ENCODE measurements around the gene PPP3R1.

PPP3R1 gene

GRCh38 chr2:68203587-68203986, 48.7 kb downstream of the PPP3R1 start:
- Histone ChIP-seq H3K4me1 (ENCODE audit: insufficient read depth, poor library complexity, severe bottlenecking) (no peaks in the 10 kb centered on the region), H3K27me3 (ENCODE audit: insufficient read depth, poor library complexity, severe bottlenecking) (no peaks in the 10 kb centered on the region), H3K4me3 (ENCODE audit: severe bottlenecking) (no peak overlapping the region), H3K36me3 (ENCODE audit: low read depth) (peaks cover 14% of the 10 kb centered on the region), H3K27ac (ENCODE audit: poor library complexity, severe bottlenecking) (no peak overlapping the region), H3K9me3 (ENCODE audit: severe bottlenecking) (no peaks in the 10 kb centered on the region)
- TF ChIP-seq CTCF (IDR thresholded peaks at IDR 0.05; ENCODE audit: poor library complexity, severe bottlenecking): no peak
- DNase-seq (ENCODE audit: low spot score) (no peak), ATAC-seq (ENCODE audit: low read depth) (no peak)

- no peak overlapping the region for H3K4me3 ChIP-seq (ENCODE audit: severe bottlenecking)
- no peak overlapping the region for H3K27ac ChIP-seq (ENCODE audit: poor library complexity, severe bottlenecking)
- no peaks in the 10 kb centered on the region for H3K9me3 ChIP-seq (ENCODE audit: severe bottlenecking)
- DNase-seq (ENCODE audit: low spot score) (no peak), ATAC-seq (ENCODE audit: low read depth) (no peak)
- no peaks in the 10 kb centered on the region for H3K27me3 ChIP-seq (ENCODE audit: insufficient read depth, poor library complexity, severe bottlenecking)
- no peak for TF ChIP-seq CTCF (IDR thresholded peaks at IDR 0.05; ENCODE audit: poor library complexity, severe bottlenecking)
- peaks cover 8% of the 10 kb centered on the region for H3K4me1 ChIP-seq (ENCODE audit: insufficient read depth, poor library complexity, severe bottlenecking)
- peaks cover 6% of the 10 kb centered on the region for H3K36me3 ChIP-seq (ENCODE audit: low read depth)
Observed at GRCh38 chr2:68200157-68200787, 52.1 kb downstream of the PPP3R1 start.

GRCh38 chr2:68196120-68196716, 56.1 kb downstream of the PPP3R1 start:
- ATAC-seq (ENCODE audit: low read depth): no peak
- no peaks in the 10 kb centered on the region for H3K9me3 ChIP-seq (ENCODE audit: severe bottlenecking)
- no peaks in the 10 kb centered on the region for H3K27me3 ChIP-seq (ENCODE audit: insufficient read depth, poor library complexity, severe bottlenecking)
- no peak for DNase-seq (ENCODE audit: low spot score)
- TF ChIP-seq CTCF (IDR thresholded peaks at IDR 0.05; ENCODE audit: poor library complexity, severe bottlenecking): peak; percentile 67
- no peak overlapping the region for H3K4me3 ChIP-seq (ENCODE audit: severe bottlenecking)
- no peaks in the 10 kb centered on the region; the same call in none of the 2 replicates for H3K36me3 ChIP-seq (ENCODE audit: low read depth)
- peaks cover 48% of the 10 kb centered on the region for H3K4me1 ChIP-seq (ENCODE audit: insufficient read depth, poor library complexity, severe bottlenecking)
- H3K27ac ChIP-seq (ENCODE audit: poor library complexity, severe bottlenecking): no peak overlapping the region

- Histone ChIP-seq H3K9me3 (ENCODE audit: severe bottlenecking) (no peaks in the 10 kb centered on the region), H3K4me3 (ENCODE audit: severe bottlenecking) (no peak overlapping the region), H3K36me3 (ENCODE audit: low read depth) (no peaks in the 10 kb centered on the region; the same call in none of the 2 replicates), H3K27me3 (ENCODE audit: insufficient read depth, poor library complexity, severe bottlenecking) (no peaks in the 10 kb centered on the region), H3K27ac (ENCODE audit: poor library complexity, severe bottlenecking) (peak overlapping the region; percentile 26), H3K4me1 (ENCODE audit: insufficient read depth, poor library complexity, severe bottlenecking) (peaks cover 57% of the 10 kb centered on the region)
- DNase-seq (ENCODE audit: low spot score): no peak
- no peak for ATAC-seq (ENCODE audit: low read depth)
- no peak for TF ChIP-seq CTCF (IDR thresholded peaks at IDR 0.05; ENCODE audit: poor library complexity, severe bottlenecking)
Observed at GRCh38 chr2:68195096-68195495, 57.2 kb downstream of the PPP3R1 start.

Data from RWPE2 (cell line).